GM19467 (cell line): ENCODE measurements around the gene ZNF534.
"Not testable (repeated sequence)": the region's sequence is repeated elsewhere in the genome, so short reads cannot be mapped to it uniquely, and the experiment has no call there.

ENCODE experiments used
- ATAC-seq: cut with Tn5 transposase; IDR thresholded peaks from one replicate; pipeline ENCODE4 v1.9.1; 2021; ENCODE audit warnings: mild to moderate bottlenecking, moderate library complexity; ENCODE audit not compliant: unreplicated experiment

Gene ZNF534

DNA sequence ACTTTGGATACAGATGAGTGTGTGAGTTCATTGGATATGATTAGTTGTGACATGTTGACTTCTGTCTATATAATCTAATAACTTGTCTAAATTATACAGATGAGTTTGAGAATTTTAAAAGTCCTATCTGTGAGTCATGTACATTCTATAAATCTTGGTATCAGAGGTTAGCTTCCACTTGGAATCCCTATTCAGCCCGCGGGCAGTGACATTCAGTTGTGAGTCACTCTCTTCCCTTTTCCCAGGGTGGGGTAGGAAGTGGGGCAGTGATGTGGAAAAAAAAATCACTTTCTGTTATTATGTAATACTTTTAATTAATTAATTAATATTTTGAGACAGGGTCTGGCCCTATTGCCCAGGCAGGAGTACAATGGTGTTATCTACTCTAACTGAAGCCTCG lies 65.6 kb downstream of the ZNF534 start:
- ATAC-seq: no peak

DNA sequence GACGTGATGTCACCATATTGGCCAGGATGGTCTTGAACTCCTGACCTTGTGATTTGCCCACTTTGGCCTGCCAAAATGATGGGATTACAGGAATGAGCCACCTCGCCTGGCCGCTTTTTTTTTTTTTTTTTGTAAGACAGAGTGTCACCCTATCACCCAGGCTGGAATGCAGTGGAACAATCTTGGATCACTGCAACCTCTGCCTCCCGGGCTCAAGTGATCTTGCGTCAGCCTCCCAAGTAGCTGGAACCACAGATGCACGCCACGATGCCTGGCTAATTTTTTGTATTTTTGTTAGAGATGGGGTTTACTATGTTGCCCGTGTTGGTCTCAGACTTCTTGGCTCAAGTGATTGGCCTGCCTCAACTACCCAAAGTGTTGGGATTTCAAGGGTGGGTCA lies 69.6 kb downstream of the ZNF534 start:
- no peak for ATAC-seq

DNA sequence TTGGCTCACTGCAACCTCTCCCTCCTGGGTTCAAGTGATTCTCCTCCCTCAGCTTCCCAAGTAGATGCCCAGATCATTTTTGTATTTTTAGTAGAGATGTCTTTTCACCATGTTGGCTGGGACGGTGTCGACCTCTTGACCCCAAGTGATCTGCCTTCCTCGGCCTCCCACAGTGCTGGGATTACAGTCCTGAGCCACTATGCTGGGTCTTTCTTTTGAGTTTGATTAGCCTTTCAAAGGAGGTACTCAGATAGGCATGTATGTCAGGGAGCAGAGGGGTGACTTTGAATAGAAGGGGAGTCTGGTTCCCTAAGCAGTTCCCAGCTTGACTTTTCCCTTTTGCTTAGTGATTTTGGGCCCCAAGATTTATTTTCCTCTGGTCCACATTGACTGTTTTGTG lies 71.5 kb downstream of the ZNF534 start:
- not testable (repeated sequence) for ATAC-seq

GRCh38 chr19:52500991-52501390 lies 72.0 kb downstream of the ZNF534 start:
- ATAC-seq: not testable (repeated sequence)
